GM10248 (cell line): ENCODE measurements around the gene LRP5.

Experiments used
- CTCF ChIA-PET: fragments of 300-600 bp; sonication (Branson Sonifier 250); formaldehyde crosslinking; extraction: SDS; loops from one replicate; lab custom pipeline; 2021; ENCODE audit warnings: antibody characterized with exemption; lab: Yijun Ruan, JAX
- POLR2A ChIA-PET: fragments of 350-650 bp; sonication (Branson Sonifier 250); formaldehyde crosslinking; extraction: SDS; loops from one replicate; lab custom pipeline; 2020; ENCODE audit warnings: antibody characterized with exemption; lab: Yijun Ruan, JAX
- DNase-seq: peaks from one replicate; pipeline ENCODE4 v3.0.0; 2012; ENCODE audit errors: extremely low spot score
- TF ChIP-seq, protein P1 (sequence below): IDR thresholded peaks from 2 replicates; pipeline ENCODE4 v1.5.1; 2012; ENCODE audit warnings: mild to moderate bottlenecking, low read depth; ENCODE audit errors: extremely low read depth, missing control alignments, control extremely low read depth

Gene LRP5

DNA sequence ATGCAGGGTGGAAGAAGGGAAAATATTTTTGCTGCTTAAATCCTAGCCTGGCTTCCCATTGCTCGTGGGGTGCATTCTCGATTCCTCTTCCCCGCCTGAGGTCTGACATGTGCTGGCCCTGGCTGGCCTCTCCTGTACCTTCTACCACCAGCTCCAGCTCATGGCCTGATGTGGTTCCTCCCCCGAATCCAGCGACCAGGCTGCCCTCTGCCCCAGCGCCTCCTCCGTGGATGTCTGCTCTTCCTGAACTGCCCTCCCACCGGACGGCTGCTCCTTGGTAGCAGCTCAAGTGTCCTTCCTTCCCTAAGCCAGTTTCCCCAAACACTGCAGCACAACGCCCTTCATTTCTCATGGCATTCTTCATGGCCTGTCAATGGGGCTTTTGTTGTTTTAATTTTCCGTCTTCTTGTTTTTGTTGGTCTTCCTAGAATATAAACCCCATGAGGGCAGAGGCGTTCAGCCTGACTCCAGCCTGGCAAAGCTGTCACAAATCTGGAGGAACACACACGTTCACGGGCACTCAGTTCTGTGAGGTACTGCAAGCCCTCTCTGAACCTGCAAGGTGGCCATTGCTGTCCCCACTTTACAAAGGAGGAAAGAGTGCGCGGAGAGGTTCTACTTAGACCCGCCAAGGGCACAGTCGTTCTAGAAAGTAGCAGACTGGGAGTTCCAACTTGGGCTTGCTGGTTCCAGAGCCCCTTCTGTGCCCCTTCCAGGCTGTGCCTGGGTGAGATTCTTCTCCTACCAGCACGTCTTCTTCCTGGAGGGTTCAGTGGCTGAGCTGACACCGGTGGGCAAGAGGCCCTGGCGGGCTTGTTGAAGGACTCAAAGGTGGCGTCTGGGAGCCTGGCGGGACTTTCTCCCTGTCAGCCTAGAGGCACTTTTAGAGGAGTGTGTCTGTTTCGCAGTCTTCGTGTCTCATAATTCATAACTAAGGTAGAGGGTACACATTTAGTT is 953 bp upstream of the LRP5 start:
- CTCF ChIA-PET, result interaction anchor here (0.7 to 4.4 kb wide), 4 partner anchors 12 to 54 kb away, joined by 3 to 34 read pairs (median 6); no protein-coding TSS in a partner anchor
- POLR2A ChIA-PET, result no interaction called here
- no peak for DNase-seq
- TF ChIP-seq, protein P1, sequence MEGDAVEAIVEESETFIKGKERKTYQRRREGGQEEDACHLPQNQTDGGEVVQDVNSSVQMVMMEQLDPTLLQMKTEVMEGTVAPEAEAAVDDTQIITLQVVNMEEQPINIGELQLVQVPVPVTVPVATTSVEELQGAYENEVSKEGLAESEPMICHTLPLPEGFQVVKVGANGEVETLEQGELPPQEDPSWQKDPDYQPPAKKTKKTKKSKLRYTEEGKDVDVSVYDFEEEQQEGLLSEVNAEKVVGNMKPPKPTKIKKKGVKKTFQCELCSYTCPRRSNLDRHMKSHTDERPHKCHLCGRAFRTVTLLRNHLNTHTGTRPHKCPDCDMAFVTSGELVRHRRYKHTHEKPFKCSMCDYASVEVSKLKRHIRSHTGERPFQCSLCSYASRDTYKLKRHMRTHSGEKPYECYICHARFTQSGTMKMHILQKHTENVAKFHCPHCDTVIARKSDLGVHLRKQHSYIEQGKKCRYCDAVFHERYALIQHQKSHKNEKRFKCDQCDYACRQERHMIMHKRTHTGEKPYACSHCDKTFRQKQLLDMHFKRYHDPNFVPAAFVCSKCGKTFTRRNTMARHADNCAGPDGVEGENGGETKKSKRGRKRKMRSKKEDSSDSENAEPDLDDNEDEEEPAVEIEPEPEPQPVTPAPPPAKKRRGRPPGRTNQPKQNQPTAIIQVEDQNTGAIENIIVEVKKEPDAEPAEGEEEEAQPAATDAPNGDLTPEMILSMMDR, result no peak

GRCh38 chr11:68312780-68313573 is 586 bp downstream of the LRP5 start:
- CTCF ChIA-PET, result interaction anchor here (1.4 kb wide), 1 partner anchor 57 kb away, joined by 3 read pairs; no protein-coding TSS in a partner anchor
- POLR2A ChIA-PET, result no interaction called here
- TF ChIP-seq, protein P1, result no peak
- peak; percentile 55 for DNase-seq

GRCh38 chr11:68313574-68314202 is 1.3 kb downstream of the LRP5 start:
- DNase-seq, result no peak
- CTCF ChIA-PET, result interaction anchor here (0.8 to 1.4 kb wide), 2 partner anchors 11 to 56 kb away, joined by 3 read pairs; no protein-coding TSS in a partner anchor
- TF ChIP-seq, protein P1, result no peak
- POLR2A ChIA-PET, result no interaction called here

- CTCF ChIA-PET, result interaction anchor here (0.8 to 1.4 kb wide), 4 partner anchors 10 to 69 kb away, joined by 3 read pairs; no protein-coding TSS in a partner anchor
- DNase-seq, result no peak
- TF ChIP-seq, protein P1, result no peak
- POLR2A ChIA-PET, result no interaction called here
Measured at GRCh38 chr11:68314203-68315170, 2.1 kb downstream of the LRP5 start.

- TF ChIP-seq, protein P1, result no peak
- POLR2A ChIA-PET, result no interaction called here
- DNase-seq, result no peak
- CTCF ChIA-PET, result interaction anchor here (1.0 to 1.2 kb wide), 2 partner anchors 11 to 68 kb away, joined by 3 read pairs; no protein-coding TSS in a partner anchor
Measured at GRCh38 chr11:68315171-68315920, 3.0 kb downstream of the LRP5 start.
